ENCODE data around the gene SPACA5B.
A peak's percentile ranks its signal among the peaks of the same experiment; 100 is the strongest.
"Not testable (repeated sequence)": the region's sequence is repeated elsewhere in the genome, so short reads cannot be mapped to it uniquely, and the experiment has no call there.

Gene SPACA5B

DNA sequence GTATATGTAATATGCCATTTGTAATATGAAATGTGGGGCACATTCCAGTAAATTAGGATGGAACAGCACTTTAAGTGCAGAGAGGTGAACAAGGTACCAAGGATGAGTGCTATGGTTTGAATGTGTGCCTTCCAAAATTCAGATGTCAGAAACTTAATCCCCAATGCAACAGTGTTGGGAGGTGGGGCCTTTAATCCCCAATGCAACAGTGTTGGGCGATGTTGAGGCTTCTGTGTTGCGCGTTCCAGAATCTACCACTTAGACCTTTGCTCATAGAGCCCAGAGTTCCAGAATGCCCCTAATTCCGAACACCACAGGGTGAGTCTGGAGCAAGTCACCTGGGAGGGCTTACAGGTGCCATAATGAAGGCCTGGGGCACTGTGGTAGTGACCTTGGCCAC lies at the start of gene SPACA5B:
Gene SPACA5B, plus strand, starts transcription at position 301 of the 400 bp plus-strand sequence. Its CDS starts 62 bp downstream, at position 363.
- DNase-seq (ENCODE audit: low read depth), result not testable (repeated sequence)

DNA sequence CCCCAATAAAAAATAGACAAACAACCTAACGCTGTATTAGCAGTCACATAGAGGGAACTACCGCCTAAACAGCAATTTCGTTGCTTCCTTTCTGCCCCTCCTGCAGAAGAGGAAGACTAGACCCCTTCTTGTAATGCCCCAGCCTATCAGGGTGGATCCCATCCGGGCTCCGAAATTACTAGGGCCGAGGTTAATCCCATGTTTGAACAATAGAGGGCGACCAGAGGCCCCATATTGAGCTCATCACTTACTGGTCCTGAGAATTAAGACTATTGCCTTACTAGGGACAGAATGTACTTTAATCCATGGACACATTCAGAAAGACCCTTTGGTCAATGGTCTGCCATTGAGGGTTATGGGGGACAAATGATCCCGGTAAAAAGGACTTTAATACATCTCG lies 47.2 kb upstream of the SPACA5B start:
- peak; percentile 20 for DNase-seq (ENCODE audit: low read depth)

DNA sequence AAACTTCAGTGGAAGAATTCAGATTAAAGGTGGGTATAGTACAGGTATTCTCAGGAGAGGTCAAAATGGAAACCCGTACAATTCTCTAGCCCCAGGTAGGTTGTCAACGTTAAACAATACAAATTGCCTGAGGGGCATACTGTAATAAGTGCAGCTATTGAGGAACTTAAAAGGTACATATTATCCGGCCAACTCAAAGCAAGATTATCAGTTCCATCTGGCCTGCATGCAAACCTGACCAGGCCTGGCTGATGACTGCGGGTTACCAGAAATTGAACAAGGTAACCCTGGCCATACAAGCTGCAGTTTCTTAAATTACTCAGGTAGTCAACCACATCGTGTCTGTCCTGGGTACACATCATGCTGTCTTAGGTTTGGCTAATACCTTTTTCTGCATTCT lies 46.7 kb upstream of the SPACA5B start:
- DNase-seq (ENCODE audit: low read depth), result no peak

DNA sequence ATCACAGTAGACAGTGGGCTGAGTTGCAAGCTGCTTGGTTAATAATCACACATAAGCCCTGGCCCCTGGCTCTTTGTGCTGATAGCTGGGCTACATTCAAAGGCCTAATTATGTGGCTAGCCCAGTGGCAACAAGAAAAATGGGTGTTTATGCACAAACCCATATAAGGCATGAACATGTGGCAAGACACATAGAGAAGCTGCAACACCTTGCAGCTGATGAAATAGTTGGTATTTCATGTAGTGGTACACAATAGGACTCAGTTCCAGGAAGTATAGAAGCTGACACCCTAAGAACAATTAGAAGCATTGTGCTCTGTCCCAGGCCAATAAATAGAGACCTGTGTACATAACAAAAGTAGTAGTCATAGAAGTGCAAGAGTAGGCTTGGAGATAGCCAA lies 44.3 kb upstream of the SPACA5B start:
- no peak for DNase-seq (ENCODE audit: low read depth)

DNA sequence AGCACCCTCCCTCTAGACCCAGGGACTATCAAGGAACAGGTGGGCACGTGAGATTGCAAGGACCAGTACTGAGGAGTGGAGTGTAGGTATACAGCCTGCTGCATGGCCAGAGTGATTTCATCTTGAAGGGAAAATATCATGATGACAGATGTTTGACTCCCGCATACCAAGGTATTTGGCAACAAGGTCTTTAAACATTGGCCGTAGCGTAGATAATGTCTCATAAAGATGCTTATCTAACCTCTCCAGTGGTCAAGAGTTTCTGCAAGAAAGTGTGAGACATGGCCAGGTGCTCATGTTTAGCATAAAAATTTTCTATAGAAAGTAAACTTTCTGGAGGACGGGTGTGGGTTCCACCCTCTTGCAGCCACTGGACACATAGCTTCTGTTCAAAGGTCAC lies 40.3 kb upstream of the SPACA5B start:
- no peak for DNase-seq (ENCODE audit: low read depth)

DNA sequence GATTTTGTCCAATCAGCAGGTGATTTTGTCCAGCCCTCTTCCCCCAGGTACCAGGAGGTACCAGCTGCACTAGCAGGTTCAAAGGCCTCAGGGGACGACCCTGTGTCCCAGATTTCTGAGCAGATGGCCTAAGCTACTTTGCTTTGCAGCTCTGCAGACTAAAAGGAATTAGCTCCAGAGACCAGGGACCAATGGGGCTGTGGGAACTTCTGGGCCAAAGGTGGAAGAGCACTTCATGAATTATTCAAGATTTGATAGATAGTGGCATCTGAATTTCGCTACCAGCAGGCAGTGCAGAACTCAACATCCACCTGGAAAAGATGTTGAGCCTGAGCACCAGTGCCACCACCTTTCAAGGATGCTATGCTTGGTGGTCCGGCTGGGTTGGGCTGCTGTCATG lies 37.9 kb upstream of the SPACA5B start:
- DNase-seq (ENCODE audit: low read depth), result not testable (repeated sequence)

DNA sequence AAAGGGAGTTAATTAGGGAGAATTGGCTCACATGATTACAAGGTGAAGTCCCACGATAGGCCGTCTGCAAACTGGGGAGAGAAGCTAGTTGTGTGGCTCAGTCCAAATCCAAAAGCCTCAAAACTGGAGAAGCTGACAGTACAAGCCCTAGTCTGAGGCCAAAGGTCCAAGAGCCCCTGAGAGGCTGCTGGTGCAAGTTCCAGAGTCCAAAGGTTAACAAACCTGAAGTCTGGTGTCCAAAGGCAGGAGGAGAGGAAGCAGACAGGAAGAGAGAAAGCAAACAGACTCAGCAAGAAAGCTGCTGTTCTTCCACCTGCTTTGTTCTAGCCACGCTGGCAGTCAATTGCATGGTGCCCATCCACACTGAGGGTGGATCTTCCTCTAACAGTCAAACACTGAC lies 29.0 kb upstream of the SPACA5B start:
- no peak for DNase-seq (ENCODE audit: low read depth)

DNA sequence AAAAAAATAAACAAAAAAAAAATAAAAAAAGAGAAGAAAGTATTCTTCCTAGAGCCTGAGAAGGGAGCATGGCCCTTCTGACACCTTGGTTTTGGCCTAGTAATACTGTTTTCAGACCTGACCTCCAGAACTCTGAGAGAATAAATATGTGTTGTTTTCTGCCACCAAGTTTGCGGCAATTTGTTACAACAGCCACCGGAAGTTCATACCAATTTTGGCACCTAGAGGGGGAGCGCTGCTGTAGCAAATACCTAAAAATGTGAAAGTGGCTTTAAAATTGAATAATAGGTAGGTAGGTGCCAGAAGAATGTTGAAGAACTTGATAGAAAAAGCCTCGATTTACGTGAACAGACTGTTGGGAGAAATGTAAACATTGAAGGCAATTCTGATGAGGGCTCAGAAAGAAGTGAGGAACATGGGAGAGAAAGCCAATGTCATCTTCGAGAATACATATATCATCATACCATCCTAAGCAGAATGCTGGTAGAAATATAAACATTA lies 27.5 kb upstream of the SPACA5B start:
- no peak for DNase-seq (ENCODE audit: low read depth)

DNA sequence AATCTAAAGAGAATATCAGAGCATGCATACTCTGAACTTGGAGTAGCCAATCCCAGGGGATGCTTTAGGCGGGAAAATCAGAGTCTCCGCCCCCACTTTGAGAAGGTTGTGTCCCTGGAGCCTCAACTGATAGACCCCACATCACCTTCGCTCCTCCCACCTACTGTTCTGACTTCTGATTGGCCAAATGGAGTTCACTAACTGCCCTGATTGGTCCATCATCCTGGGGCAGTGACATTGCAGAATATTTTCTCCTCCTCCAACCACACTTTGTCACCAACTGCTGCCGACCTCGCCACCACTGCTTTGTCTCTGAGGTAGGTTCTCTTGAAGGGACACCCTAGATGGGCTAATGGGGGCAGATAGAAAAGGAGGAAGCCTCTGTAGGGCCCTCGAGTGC lies 22.7 kb upstream of the SPACA5B start:
- no peak for DNase-seq (ENCODE audit: low read depth)

DNA sequence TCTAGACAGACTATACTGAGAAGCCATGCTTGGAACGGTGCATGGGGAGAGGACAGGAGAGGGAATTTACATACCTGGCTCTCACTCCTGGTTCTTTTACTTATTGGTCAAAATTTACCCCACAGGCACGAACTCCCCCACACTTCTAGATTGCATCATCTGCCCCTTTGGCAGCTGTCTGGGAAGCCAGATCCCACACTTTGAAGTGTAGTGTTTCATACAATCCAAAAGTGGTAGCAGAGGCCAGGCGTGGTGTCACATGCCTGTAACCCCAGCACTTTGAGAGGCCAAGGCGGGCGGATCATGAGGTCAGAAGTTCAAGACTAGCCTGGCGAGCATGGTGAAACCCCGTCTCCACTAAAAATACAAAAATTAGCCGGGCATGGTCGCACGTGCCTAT lies 5.1 kb upstream of the SPACA5B start:
- DNase-seq (ENCODE audit: low read depth), result not testable (repeated sequence)

DNA sequence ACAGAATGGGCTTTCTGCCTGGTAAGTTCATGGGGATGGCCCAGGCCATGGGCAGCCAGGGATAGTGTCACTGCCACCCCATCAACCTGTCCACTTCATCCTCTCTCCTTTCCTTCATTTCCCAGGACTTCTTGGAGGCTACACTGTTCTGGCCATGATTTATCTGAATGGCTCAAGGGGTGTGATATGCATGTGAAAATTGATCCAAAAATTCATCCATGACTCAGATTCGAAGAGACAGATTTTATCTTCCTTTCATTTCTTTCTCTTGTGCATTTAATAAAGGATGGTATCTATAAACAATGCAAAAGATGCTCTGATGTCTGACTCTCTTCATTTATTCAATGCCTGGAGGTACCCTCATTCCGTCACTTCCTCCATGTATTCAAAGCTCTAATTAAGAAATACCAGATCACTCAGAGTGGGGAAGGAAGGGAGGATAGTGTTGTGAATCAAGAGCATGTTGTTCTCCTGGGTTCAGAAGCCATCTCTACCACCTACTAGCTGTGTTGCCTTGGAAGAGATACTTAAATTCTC lies 1.9 kb downstream of the SPACA5B start:
- DNase-seq (ENCODE audit: low read depth), result not testable (repeated sequence)

DNA sequence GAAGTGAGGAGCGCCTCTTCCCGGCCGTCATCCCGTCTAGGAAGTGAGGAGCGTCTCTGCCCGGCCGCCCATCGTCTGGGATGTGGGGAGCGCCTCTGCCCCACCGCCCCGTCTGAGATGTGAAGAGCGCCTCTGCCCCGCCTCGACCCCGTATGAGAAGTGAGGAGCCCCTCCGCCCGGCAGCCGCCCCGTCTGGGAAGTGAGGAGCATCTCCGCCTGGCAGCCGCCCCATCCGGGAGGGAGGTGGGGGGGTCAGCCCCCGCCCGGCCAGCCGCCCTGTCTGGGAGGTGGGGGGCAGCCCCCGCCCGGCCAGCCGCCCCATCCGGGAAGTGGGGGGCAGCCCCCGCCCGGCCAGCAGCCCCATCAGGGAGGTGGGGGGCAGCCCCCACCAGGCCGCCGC lies 8.7 kb downstream of the SPACA5B start:
- not testable (repeated sequence) for DNase-seq (ENCODE audit: low read depth)

DNA sequence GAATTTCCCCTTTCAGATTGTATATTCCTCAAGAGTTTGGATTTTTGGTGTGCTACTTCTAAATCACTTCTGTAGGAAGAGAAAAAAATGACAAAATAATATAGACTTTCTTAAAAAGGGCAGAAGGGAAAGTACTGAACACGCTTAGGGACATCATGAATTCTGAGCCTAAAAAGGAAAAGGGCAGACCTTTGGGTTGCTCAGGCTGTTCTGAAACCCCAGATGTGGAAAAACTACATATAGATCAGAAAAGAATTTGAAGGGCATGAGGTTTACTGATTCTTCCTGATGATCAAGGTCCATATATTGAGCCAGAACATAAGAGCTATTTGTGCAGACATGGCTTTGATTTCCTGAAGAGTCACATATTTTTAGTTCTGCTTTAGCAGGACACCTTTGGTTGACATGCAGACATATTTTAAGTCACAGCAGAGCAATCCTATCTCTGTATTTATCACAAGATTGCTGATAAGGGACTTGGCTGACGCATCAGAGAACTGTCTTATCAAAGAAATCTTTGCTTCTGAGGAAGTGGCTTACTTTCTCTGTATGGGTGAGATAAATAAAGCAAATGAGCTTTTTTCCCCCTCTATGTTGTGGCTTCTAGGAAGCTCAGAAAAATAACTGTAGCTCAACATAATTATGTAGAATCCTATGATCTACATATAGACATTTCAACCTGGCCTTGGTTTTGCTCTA lies 11.5 kb downstream of the SPACA5B start:
- DNase-seq (ENCODE audit: low read depth), result not testable (repeated sequence)

DNA sequence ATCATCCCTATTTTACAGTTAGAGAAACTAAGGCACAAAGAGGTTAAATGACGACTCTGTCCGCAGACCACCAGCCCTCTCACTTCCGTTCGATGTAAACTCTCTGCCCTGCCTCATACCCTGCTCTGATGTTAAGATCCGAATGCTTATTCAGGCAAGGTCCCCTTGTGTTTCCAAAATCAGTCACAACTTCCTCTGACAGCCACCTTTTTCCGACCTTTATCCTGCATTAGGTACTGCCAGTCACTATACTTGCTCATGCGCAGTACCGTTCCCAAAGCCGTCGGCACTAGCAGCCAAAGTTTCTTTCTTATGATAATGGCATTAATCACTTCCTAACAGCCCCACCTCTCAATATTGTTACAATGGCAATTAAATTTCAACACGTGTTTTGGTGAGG lies 12.3 kb downstream of the SPACA5B start:
- DNase-seq (ENCODE audit: low read depth), result peak; percentile 18

DNA sequence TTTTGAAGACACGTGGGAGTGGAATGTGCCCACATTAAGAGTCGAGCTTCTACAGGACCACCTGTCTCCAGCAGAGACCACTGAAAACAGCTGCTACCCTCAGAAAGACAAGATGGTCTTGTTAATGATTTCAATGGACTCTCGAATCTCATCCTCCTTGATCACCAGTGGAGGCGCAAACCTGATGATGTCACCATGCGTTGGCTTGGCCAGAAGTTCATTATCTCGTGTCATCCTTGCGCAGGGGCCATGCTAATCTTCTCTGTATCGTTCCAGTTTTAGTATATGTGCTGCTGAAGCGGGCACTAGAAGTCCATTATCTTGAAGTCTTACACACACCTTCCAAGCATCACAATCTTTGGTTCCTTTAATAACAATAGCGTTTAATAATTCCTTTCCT lies 23.3 kb downstream of the SPACA5B start:
- no peak for DNase-seq (ENCODE audit: low read depth)

DNA sequence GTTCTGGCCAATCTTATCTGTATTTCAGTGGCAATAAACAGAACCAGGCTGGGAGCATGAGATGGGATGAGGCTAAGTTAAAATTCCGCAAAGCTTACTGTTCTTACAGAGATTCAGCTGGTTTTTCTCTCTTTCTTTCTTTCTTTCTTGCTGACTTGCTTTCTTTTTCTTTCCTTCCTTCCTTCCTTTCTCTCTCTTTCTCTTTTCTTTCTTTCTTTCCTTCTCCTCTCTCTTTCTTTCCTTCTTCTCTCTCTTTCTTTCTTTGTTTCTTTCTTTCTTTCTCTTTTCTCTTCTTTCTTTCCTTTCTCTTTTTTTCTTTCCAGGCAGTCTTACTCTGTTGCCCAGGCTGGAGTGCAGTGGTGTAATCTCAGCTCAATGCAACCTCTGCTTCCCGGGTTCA lies 24.4 kb downstream of the SPACA5B start:
- DNase-seq (ENCODE audit: low read depth), result no peak

DNA sequence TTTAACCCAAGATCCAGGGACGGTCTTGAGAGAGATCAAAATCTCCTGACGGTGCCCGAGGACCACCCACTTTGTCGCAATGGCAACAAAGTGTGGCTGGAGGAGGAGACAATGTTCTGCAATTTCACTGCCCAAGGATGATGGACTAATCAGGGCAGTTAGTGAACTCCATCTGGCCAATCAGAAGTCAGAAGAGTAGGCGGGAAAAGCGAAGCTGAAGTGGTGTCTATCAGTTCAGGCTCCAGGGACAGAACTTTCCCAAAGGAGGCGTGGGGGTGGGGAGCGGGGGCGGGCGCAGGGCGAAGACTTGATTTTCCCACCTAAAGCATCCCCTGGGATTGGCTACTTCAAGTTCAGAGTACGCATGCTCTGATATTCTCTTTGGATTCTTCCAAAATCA lies 25.6 kb downstream of the SPACA5B start:
- no peak for DNase-seq (ENCODE audit: low read depth)

DNA sequence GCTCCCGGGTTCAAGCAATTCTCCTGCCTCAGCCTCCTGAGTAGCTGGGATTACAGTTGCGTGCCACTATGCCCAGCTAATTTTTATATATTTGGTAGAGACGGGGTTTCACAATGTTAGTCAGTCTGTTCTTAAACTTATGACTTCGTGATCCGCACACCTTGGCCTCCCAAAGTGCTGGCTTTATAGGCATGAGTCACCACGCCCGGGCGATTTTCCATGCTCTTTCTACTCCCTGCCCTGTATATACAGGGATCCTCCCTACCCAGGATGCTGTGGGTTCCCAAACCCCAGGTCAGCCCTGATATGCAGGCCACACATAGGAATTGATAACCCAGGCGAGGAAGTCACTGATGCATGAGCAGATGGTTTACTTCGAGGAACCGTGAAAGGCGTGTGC lies 34.8 kb downstream of the SPACA5B start:
- no peak for DNase-seq (ENCODE audit: low read depth)

DNA sequence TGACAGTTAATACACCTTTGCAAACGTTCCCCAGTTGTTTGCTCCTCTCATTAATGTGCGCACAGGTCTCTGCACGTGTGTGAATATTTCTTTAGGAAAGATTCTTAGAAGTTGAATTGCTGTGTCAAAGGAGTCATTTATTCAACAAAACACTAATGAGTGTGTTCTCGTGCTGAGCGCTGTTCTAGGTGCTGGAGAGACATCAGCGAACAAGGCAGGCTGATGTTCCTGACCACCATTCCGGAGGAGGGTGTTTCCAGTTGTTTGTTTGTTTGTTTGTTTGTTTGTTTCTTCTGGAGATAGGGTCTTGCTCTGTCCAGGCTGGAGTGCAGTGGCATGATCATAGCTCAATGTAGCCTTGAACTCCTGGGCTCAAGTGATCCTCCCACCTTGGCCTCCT lies 35.9 kb downstream of the SPACA5B start:
- not testable (repeated sequence) for DNase-seq (ENCODE audit: low read depth)

DNA sequence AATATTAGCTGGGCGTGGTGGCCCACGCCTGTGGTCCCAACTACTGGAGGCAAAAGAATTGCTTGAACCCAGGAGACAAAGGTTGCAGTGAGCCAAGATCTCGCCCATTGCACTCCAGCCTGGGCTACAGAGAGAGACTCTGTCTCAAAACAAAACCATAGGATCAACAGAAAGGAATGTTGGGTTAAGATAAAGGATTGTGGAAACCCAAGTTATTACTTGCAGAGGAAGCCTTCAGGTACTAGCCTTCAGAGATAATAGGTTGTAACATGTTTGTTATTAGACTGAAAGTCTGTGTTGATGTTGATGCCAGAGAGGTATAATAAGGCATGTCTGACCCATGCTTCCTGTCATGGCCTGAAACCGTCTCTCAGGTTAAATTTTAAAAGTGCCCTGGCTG lies 49.3 kb downstream of the SPACA5B start:
- no peak for DNase-seq (ENCODE audit: low read depth)

DNA sequence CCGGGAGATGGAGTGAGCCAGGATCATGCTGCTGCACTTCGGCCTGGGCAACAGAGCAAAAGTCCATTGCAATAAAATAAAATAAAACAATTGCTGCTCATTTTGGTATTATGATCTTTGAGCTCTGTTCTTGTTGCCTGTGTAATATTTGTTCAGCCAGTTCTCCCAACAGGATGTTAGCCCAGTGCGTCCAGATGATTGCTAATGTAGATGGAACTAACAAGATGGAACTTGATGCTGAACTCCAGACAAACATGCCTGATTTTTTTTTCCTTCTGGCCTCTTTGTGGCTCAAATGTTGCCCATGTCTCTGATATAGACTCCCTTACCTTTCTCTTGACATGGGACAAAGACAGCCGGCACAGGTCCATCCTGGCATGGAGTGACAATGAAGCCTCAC lies 50.4 kb downstream of the SPACA5B start:
- no peak for DNase-seq (ENCODE audit: low read depth)

DNA sequence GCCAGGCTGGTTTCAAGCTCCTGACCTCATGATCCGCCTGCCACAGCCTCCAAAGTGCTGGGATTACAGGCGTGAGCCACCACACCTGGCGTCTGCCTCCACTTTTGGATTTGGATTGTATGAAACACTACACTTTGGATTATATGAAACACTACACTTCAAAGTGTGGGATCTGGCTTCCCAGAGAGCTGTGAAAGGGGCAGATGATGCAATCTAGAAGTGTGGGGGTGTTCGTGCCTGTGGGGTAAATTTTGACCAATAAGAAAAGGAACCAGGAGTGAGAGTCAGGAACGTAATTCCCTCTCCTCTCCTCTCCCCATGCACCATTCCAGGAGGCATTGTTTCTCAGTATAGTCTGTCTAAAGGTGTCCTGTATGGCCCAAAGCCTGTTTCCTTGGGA lies 51.5 kb downstream of the SPACA5B start:
- not testable (repeated sequence) for DNase-seq (ENCODE audit: low read depth)
